ENCODE measurements around the gene TMEM163. TPM values are rescaled to one million over a fixed set of nuclear protein-coding genes. Genes with fewer than 3 reads are reported as not detected.

The TMEM163 gene
- total RNA-seq, 1 donor from 2014 or later, result 0.18 TPM

DNA sequence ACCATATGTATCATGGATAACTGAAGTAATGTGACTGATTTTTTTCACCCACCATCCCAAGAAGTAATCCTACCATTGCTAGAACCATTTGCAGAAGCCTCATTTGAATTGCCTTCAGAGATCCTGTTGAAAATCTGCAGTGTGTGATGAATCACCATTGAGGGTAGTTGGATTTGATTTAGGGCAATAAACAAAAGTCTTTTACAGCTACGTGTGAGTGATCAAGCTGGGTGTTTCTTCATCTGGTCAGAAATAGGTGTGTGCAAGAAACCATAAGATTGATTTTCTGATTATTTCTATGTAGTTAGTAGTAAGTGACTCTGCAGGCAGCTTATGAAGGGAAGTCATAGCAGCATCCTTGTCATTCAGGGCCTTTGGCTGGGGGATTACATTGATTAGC is 305.4 kb downstream of the TMEM163 start:
- no peaks in the 10 kb centered on the region for H3K79me2 ChIP-seq (ENCODE audit: insufficient read depth, low read length)
- H3K27me3 ChIP-seq (ENCODE audit: insufficient read depth, low read length), result no peaks in the 10 kb centered on the region
- no peaks in the 10 kb centered on the region for H3K27me3 Mint-ChIP-seq (ENCODE audit: low read depth, unreplicated experiment)
- no peak overlapping the region for H3K27ac Mint-ChIP-seq (ENCODE audit: unreplicated experiment)
- peaks cover 3% of the 10 kb centered on the region for H3K36me3 Mint-ChIP-seq (ENCODE audit: low read depth, unreplicated experiment)
- no peaks in the 10 kb centered on the region for H3K9me3 ChIP-seq (ENCODE audit: insufficient read depth, low read depth, low read length)
- no peak for FAIRE-seq
- no peaks in the 10 kb centered on the region for H3K36me3 ChIP-seq (ENCODE audit: insufficient read depth, low read length)
- H4K20me1 ChIP-seq (ENCODE audit: insufficient read depth, low read length), result no peaks in the 10 kb centered on the region
- H3K4me2 ChIP-seq (ENCODE audit: low read length), result no peak overlapping the region
- H3K4me1 Mint-ChIP-seq (ENCODE audit: low read depth, unreplicated experiment), result peaks cover 31% of the 10 kb centered on the region
- H3K4me3 Mint-ChIP-seq (ENCODE audit: unreplicated experiment), result no peak overlapping the region
- H3K4me3 ChIP-seq (ENCODE audit: insufficient read depth, low read depth, low read length), result no peak overlapping the region
- no peak overlapping the region for H2AFZ ChIP-seq (ENCODE audit: low read depth, low read length)
- TF ChIP-seq, protein P1, sequence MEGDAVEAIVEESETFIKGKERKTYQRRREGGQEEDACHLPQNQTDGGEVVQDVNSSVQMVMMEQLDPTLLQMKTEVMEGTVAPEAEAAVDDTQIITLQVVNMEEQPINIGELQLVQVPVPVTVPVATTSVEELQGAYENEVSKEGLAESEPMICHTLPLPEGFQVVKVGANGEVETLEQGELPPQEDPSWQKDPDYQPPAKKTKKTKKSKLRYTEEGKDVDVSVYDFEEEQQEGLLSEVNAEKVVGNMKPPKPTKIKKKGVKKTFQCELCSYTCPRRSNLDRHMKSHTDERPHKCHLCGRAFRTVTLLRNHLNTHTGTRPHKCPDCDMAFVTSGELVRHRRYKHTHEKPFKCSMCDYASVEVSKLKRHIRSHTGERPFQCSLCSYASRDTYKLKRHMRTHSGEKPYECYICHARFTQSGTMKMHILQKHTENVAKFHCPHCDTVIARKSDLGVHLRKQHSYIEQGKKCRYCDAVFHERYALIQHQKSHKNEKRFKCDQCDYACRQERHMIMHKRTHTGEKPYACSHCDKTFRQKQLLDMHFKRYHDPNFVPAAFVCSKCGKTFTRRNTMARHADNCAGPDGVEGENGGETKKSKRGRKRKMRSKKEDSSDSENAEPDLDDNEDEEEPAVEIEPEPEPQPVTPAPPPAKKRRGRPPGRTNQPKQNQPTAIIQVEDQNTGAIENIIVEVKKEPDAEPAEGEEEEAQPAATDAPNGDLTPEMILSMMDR (IDR thresholded peaks at IDR 0.05; ENCODE audit: insufficient read depth, low read depth, low read length), result no peak
- no peak for TF ChIP-seq EZH2 (IDR thresholded peaks at IDR 0.05; ENCODE audit: insufficient read depth, low read length)
- H3K9me3 Mint-ChIP-seq (ENCODE audit: unreplicated experiment), result no peaks in the 10 kb centered on the region
- H3K4me1 ChIP-seq (ENCODE audit: insufficient read depth, low read length), result peaks cover 23% of the 10 kb centered on the region
- no peak overlapping the region for H3K27ac ChIP-seq (ENCODE audit: low read depth, low read length)
- no peak overlapping the region for H3K9ac ChIP-seq (ENCODE audit: low read length)
- DNase-seq (ENCODE audit: low read depth), result peak; percentile 47

GRCh38 chr2:134412639-134412999 is 306.2 kb downstream of the TMEM163 start:
- no peaks in the 10 kb centered on the region for H3K9me3 ChIP-seq (ENCODE audit: insufficient read depth, low read depth, low read length)
- DNase-seq (ENCODE audit: low read depth) (no peak), FAIRE-seq (no peak)
- H3K27ac Mint-ChIP-seq (ENCODE audit: unreplicated experiment), result peak overlapping the region; percentile 15
- H3K9me3 Mint-ChIP-seq (ENCODE audit: unreplicated experiment), result no peaks in the 10 kb centered on the region
- H3K27ac ChIP-seq (ENCODE audit: low read depth, low read length), result no peak overlapping the region
- peaks cover 33% of the 10 kb centered on the region for H3K4me1 Mint-ChIP-seq (ENCODE audit: low read depth, unreplicated experiment)
- H3K36me3 Mint-ChIP-seq (ENCODE audit: low read depth, unreplicated experiment), result peaks cover 2% of the 10 kb centered on the region
- H3K4me1 ChIP-seq (ENCODE audit: insufficient read depth, low read length), result peaks cover 31% of the 10 kb centered on the region
- no peak overlapping the region for H3K4me3 ChIP-seq (ENCODE audit: insufficient read depth, low read depth, low read length)
- no peaks in the 10 kb centered on the region for H3K79me2 ChIP-seq (ENCODE audit: insufficient read depth, low read length)
- no peak overlapping the region for H2AFZ ChIP-seq (ENCODE audit: low read depth, low read length)
- no peak for TF ChIP-seq EZH2 (IDR thresholded peaks at IDR 0.05; ENCODE audit: insufficient read depth, low read length)
- TF ChIP-seq, protein P1 (IDR thresholded peaks at IDR 0.05; ENCODE audit: insufficient read depth, low read depth, low read length), result no peak
- no peaks in the 10 kb centered on the region for H3K27me3 ChIP-seq (ENCODE audit: insufficient read depth, low read length)
- H3K4me2 ChIP-seq (ENCODE audit: low read length), result no peak overlapping the region
- no peaks in the 10 kb centered on the region for H3K36me3 ChIP-seq (ENCODE audit: insufficient read depth, low read length)
- H3K4me3 Mint-ChIP-seq (ENCODE audit: unreplicated experiment), result no peak overlapping the region
- no peak overlapping the region for H3K9ac ChIP-seq (ENCODE audit: low read length)
- H4K20me1 ChIP-seq (ENCODE audit: insufficient read depth, low read length), result no peaks in the 10 kb centered on the region
- H3K27me3 Mint-ChIP-seq (ENCODE audit: low read depth, unreplicated experiment), result no peaks in the 10 kb centered on the region

DNA sequence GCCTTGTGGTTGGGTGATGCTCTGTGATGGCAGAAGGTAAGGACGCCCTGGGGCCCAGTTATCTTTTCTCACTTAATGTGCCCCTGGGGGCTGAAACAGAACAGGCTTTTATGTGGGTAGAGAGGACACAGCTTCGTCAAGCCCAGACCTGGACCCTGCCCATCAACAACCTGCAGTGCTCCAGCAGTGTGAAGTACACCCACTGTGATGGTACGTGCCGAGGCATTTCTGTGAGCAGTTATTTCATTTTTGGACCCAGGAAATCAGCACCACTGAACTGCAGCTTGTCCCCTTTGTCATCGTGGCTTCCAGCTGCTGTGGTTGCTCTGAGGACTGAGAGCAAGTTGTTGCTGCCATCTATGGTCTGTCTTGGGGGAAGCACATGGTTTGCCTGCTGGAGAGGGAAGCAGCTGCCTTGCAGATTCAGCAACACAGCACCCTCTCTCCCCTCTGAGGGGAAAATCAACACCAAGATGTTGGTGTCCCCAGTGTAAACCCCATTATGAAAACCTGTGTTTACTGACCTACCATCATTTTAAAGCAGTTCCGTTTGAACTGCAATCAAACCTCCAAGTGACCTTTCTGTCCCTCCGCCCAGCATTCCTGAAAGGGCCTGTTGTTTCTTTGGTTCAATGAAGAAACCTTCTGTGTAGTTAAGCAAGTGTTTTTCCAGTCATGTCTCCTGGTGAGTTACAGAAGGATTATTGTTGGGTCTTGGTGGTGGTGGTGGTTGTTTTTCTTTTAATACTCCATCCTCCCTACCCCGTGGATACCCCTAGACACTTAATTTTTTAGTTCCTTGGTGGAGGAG is 306.8 kb downstream of the TMEM163 start:
- Histone ChIP-seq H3K9me3 (ENCODE audit: insufficient read depth, low read depth, low read length) (no peaks in the 10 kb centered on the region), H4K20me1 (ENCODE audit: insufficient read depth, low read length) (no peaks in the 10 kb centered on the region), H3K4me2 (ENCODE audit: low read length) (peak overlapping the region; percentile 45), H3K27ac (ENCODE audit: low read depth, low read length) (no peak overlapping the region), H3K36me3 (ENCODE audit: insufficient read depth, low read length) (no peaks in the 10 kb centered on the region), H3K4me1 (ENCODE audit: insufficient read depth, low read length) (peaks cover 31% of the 10 kb centered on the region), H3K9ac (ENCODE audit: low read length) (no peak overlapping the region), H3K79me2 (ENCODE audit: insufficient read depth, low read length) (no peaks in the 10 kb centered on the region), H3K27me3 (ENCODE audit: insufficient read depth, low read length) (no peaks in the 10 kb centered on the region), H2AFZ (ENCODE audit: low read depth, low read length) (no peak overlapping the region), H3K4me3 (ENCODE audit: insufficient read depth, low read depth, low read length) (no peak overlapping the region)
- Mint-ChIP-seq H3K27ac (ENCODE audit: unreplicated experiment) (no peak overlapping the region), H3K4me1 (ENCODE audit: low read depth, unreplicated experiment) (peaks cover 39% of the 10 kb centered on the region), H3K9me3 (ENCODE audit: unreplicated experiment) (peaks cover 1% of the 10 kb centered on the region), H3K27me3 (ENCODE audit: low read depth, unreplicated experiment) (no peaks in the 10 kb centered on the region), H3K36me3 (ENCODE audit: low read depth, unreplicated experiment) (peaks cover 3% of the 10 kb centered on the region), H3K4me3 (ENCODE audit: unreplicated experiment) (no peak overlapping the region)
- no peak for TF ChIP-seq EZH2 (IDR thresholded peaks at IDR 0.05; ENCODE audit: insufficient read depth, low read length)
- TF ChIP-seq, protein P1 (IDR thresholded peaks at IDR 0.05; ENCODE audit: insufficient read depth, low read depth, low read length), result peak; percentile 80
- FAIRE-seq, result peak; percentile 52
- DNase-seq (ENCODE audit: low read depth), result peak; percentile 72

All from astrocyte (in vitro differentiated cells and primary cell).